ENCODE measurements around the gene CYB5D1.

Gene CYB5D1

DNA sequence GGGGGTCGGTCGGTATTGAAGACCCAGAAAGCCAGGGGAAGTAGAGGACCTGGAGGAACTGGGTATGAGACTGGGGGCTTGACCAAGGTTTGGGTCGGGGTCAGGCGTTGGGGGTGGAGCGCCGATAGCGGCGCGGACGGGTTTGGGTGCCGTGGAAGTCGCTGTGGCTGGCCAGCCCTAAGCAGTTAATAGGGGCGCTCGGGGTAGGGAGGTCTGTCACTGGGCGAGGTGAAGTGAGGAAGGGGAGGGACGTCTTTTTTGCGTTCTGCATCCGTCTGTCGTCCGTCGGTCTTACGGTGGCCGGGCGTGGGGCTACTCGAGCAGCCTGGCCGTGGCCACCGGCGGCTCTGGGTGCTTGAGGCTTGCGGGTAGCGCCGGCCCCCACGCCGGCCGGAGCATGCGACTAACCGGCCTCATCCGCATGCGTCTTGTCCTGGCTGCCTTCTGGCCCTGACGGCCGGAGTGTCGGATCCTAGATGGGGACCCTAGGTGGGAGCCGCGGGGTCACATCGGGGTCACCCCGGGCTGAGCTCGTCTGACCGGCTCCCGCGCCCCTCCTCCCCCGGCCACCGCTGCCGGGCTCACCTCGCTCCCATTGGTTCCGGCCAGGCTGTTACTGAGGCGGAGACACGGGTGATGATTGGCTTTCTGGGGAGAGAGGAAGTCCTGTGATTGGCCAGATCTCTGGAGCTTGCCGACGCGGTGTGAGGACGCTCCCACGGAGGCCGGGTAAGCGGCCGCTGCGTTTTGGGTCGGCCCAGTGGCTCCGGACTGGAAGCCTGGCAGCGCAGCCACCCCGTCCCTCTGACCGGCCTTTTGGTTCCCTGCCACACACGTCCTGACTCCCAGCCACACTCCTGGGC, 13.3 kb upstream of the CYB5D1 start:
- no peaks in the 10 kb centered on the region for H3K27me3 Mint-ChIP-seq
- no peaks in the 10 kb centered on the region for H3K9me3 Mint-ChIP-seq
- peak overlapping the region; percentile 97 for H3K27ac Mint-ChIP-seq
- peaks cover 39% of the 10 kb centered on the region for H3K4me1 Mint-ChIP-seq
- CTCF ChIA-PET: interaction anchor here (0.8 to 2.8 kb wide), 3 partner anchors 9 to 22 kb away, joined by 3 to 21 read pairs (median 6); no protein-coding TSS in a partner anchor
- H3K4me3 Mint-ChIP-seq: peak overlapping the region; percentile 79
- peaks cover 8% of the 10 kb centered on the region for H3K36me3 Mint-ChIP-seq
- DNase-seq: peak; percentile 92

DNA sequence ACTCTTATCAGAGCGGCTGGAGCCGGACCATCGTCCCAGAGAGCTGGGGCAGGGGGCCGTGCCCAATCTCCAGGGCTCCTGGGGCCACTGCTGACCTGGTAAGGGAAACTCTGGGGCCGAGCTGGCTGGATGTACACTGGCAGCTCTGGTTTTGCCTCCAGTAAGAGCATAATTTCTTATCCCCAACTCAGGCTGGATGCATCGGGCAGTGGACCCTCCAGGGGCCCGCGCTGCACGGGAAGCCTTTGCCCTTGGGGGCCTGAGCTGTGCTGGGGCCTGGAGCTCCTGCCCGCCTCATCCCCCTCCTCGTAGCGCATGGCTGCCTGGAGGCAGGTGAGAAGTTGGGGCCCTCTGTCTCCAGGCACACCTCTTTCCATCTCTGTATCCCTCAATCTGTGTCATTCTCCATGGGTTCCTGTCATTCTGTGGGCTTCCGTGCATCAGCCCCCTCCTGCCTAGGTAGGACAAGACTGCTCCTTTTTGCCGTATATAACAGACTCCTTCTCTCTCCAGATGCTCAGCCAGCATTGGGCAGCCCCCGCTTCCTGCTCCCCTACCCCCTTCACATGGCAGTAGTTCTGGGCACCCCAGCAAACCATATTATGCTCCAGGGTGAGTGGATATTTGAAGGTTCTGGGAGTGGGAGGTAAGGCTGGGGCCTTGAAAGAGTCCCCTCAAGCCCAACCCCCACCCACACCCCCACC, 12.3 kb upstream of the CYB5D1 start:
- Mint-ChIP-seq H3K4me1 (peaks cover 39% of the 10 kb centered on the region), H3K36me3 (peaks cover 6% of the 10 kb centered on the region), H3K27me3 (no peaks in the 10 kb centered on the region), H3K4me3 (peak overlapping the region; percentile 79), H3K27ac (no peak overlapping the region), H3K9me3 (no peaks in the 10 kb centered on the region)
- CTCF ChIA-PET: interaction anchor here (0.8 to 2.8 kb wide), 3 partner anchors 8 to 23 kb away, joined by 3 to 21 read pairs (median 6); no protein-coding TSS in a partner anchor
- DNase-seq: no peak

- CTCF ChIA-PET: interaction anchor here (2.8 kb wide), 1 partner anchor 11 kb away, joined by 21 read pairs; no protein-coding TSS in a partner anchor
- H3K36me3 Mint-ChIP-seq: peaks cover 4% of the 10 kb centered on the region
- H3K27ac Mint-ChIP-seq: no peak overlapping the region
- H3K27me3 Mint-ChIP-seq: no peaks in the 10 kb centered on the region
- no peaks in the 10 kb centered on the region for H3K9me3 Mint-ChIP-seq
- no peak overlapping the region for H3K4me3 Mint-ChIP-seq
- DNase-seq: no peak
- H3K4me1 Mint-ChIP-seq: peaks cover 39% of the 10 kb centered on the region
Observed at GRCh38 chr17:7846063-7846735, 11.6 kb upstream of the CYB5D1 start.

- no peak for DNase-seq
- Mint-ChIP-seq H3K36me3 (peaks cover 4% of the 10 kb centered on the region), H3K27ac (peak overlapping the region; percentile 9), H3K9me3 (no peaks in the 10 kb centered on the region), H3K27me3 (no peaks in the 10 kb centered on the region), H3K4me1 (peaks cover 42% of the 10 kb centered on the region), H3K4me3 (no peak overlapping the region)
- CTCF ChIA-PET: interaction anchor here (2.8 kb wide), 1 partner anchor 12 kb away, joined by 21 read pairs; no protein-coding TSS in a partner anchor
Observed at GRCh38 chr17:7846765-7847661, 10.8 kb upstream of the CYB5D1 start.

DNA sequence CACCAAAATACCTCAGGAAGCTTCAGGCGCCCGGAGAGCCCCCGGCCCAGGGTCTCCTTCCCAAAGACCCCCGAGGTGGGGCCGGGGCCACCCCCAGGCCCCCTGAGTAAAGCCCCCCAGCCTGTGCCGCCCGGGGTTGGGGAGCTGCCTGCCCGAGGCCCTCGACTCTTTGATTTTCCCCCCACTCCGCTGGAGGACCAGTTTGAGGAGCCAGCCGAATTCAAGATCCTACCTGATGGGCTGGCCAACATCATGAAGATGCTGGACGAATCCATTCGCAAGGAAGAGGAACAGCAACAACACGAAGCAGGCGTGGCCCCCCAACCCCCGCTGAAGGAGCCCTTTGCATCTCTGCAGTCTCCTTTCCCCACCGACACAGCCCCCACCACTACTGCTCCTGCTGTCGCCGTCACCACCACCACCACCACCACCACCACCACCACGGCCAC, 9.6 kb upstream of the CYB5D1 start:
- Mint-ChIP-seq H3K4me1 (peaks cover 41% of the 10 kb centered on the region), H3K9me3 (no peaks in the 10 kb centered on the region), H3K4me3 (no peak overlapping the region), H3K27ac (no peak overlapping the region), H3K36me3 (peaks cover 4% of the 10 kb centered on the region), H3K27me3 (no peaks in the 10 kb centered on the region)
- CTCF ChIA-PET: no interaction called here
- DNase-seq: no peak

GRCh38 chr17:7848739-7849129, 9.1 kb upstream of the CYB5D1 start:
- CTCF ChIA-PET: interaction anchor here (1.3 to 3.7 kb wide), 2 partner anchors 14 to 28 kb away, joined by 4 to 38 read pairs; partner anchors contain the start of gene KDM6B
- Mint-ChIP-seq H3K4me1 (peaks cover 40% of the 10 kb centered on the region), H3K4me3 (no peak overlapping the region), H3K27ac (no peak overlapping the region), H3K27me3 (no peaks in the 10 kb centered on the region), H3K9me3 (no peaks in the 10 kb centered on the region), H3K36me3 (peaks cover 5% of the 10 kb centered on the region)
- no peak for DNase-seq

- H3K4me1 Mint-ChIP-seq: peaks cover 42% of the 10 kb centered on the region
- peaks cover 8% of the 10 kb centered on the region for H3K36me3 Mint-ChIP-seq
- no peak overlapping the region for H3K27ac Mint-ChIP-seq
- CTCF ChIA-PET: interaction anchor here (0.7 to 3.7 kb wide), 4 partner anchors 8 to 28 kb away, joined by 3 to 38 read pairs (median 10); partner anchors contain the start of gene KDM6B
- no peaks in the 10 kb centered on the region for H3K27me3 Mint-ChIP-seq
- no peak overlapping the region for H3K4me3 Mint-ChIP-seq
- H3K9me3 Mint-ChIP-seq: no peaks in the 10 kb centered on the region
- DNase-seq: no peak
Observed at GRCh38 chr17:7849130-7849750, 8.6 kb upstream of the CYB5D1 start.

DNA sequence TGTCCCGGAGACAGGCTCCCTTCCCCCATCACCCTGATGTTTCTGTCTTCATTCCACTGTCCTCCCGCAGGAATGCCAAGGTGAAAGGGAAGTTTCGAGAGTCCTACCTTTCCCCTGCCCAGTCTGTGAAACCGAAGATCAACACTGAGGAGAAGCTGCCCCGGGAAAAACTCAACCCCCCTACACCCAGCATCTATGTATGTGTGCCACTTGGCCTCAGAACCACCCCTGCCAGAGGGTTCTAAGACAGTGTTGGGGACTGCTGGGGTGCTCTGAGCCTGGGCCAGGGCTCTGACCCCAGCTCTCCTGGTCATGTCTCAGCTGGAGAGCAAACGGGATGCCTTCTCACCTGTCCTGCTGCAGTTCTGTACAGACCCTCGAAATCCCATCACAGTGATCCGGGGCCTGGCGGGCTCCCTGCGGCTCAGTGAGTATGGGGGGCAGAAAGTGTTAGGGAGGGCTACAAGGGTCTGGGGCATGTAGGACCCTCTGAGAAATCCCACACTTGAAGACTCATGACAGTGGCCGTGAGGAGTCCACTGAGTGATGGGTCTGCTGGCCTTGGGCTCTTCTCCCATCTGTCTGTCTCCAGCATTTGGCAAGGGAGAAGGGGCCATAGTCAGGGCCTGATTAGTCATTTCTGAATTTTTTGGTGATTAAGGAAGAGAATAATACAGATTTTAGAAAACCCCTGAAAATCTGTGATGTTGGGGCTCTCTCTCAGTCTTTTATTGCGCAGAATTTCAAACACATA, 7.9 kb upstream of the CYB5D1 start:
- CTCF ChIA-PET: interaction anchor here (0.7 to 3.7 kb wide), 6 partner anchors 9 to 107 kb away, joined by 3 to 38 read pairs (median 7); partner anchors contain the start of gene KDM6B
- Mint-ChIP-seq H3K27me3 (no peaks in the 10 kb centered on the region), H3K4me3 (no peak overlapping the region), H3K4me1 (peaks cover 40% of the 10 kb centered on the region), H3K36me3 (peaks cover 8% of the 10 kb centered on the region), H3K9me3 (no peaks in the 10 kb centered on the region), H3K27ac (no peak overlapping the region)
- no peak for DNase-seq

DNA sequence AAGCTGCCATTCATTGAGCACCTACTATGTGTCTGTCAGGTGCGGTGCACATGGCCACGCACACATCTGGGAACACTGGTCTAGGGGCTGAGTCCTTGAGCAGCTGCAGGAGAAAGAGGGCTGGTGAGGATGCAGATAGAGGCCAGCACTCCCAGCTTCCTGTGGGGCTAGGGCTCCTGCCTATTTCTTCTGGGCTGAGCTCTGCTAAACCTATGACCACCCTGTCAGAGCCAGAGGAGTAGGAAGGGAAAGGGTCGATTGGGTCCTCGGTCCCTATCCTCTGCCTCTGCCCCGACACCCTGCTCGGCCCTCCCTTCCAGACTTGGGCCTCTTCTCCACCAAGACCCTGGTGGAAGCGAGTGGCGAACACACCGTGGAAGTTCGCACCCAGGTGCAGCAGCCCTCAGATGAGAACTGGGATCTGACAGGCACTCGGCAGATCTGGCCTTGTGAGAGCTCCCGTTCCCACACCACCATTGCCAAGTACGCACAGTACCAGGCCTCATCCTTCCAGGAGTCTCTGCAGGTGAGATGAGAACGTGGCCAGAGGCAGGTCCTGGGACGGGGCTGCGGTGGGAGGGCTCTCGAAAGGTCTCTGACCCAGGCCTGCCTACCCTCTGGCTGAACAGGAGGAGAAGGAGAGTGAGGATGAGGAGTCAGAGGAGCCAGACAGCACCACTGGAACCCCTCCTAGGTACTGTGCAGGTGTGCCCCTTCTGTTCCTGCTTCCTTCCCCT, 6.9 kb upstream of the CYB5D1 start:
- DNase-seq: no peak
- Mint-ChIP-seq H3K9me3 (no peaks in the 10 kb centered on the region), H3K4me1 (peaks cover 35% of the 10 kb centered on the region), H3K4me3 (peak overlapping the region; percentile 78), H3K27ac (peak overlapping the region; percentile 72), H3K36me3 (peaks cover 13% of the 10 kb centered on the region), H3K27me3 (no peaks in the 10 kb centered on the region)
- CTCF ChIA-PET: interaction anchor here (0.8 to 3.7 kb wide), 10 partner anchors 10 to 139 kb away, joined by 3 to 38 read pairs (median 5); partner anchors contain the start of gene KDM6B

- no peaks in the 10 kb centered on the region for H3K9me3 Mint-ChIP-seq
- peaks cover 33% of the 10 kb centered on the region for H3K4me1 Mint-ChIP-seq
- peaks cover 13% of the 10 kb centered on the region for H3K36me3 Mint-ChIP-seq
- H3K27ac Mint-ChIP-seq: peak overlapping the region; percentile 65
- no peaks in the 10 kb centered on the region for H3K27me3 Mint-ChIP-seq
- DNase-seq: peak; percentile 97
- CTCF ChIA-PET: interaction anchor here (0.8 to 3.7 kb wide), 9 partner anchors 11 to 138 kb away, joined by 3 to 38 read pairs (median 5); partner anchors contain the start of gene KDM6B
- peak overlapping the region; percentile 78 for H3K4me3 Mint-ChIP-seq
Observed at GRCh38 chr17:7851438-7852261, 6.2 kb upstream of the CYB5D1 start.

- CTCF ChIA-PET: interaction anchor here (2.5 to 3.7 kb wide), 2 partner anchors 18 to 109 kb away, joined by 10 to 38 read pairs; partner anchors contain the start of gene KDM6B
- Mint-ChIP-seq H3K36me3 (peaks cover 13% of the 10 kb centered on the region), H3K27ac (peak overlapping the region; percentile 65), H3K27me3 (no peaks in the 10 kb centered on the region), H3K4me1 (peaks cover 33% of the 10 kb centered on the region), H3K9me3 (no peaks in the 10 kb centered on the region), H3K4me3 (peak overlapping the region; percentile 78)
- DNase-seq: no peak
Observed at GRCh38 chr17:7852262-7852670, 5.5 kb upstream of the CYB5D1 start.
